Stromal cell of bone marrow (primary cell): ENCODE results near the gene KDM4E.
A peak's percentile ranks its signal among the peaks of the same experiment; 100 is the strongest.

Experiments used
- DNase-seq: peaks from one replicate; pipeline ENCODE4 v3.0.0-alpha.2; 2012; ENCODE audit warnings: low read depth

KDM4E gene

DNA sequence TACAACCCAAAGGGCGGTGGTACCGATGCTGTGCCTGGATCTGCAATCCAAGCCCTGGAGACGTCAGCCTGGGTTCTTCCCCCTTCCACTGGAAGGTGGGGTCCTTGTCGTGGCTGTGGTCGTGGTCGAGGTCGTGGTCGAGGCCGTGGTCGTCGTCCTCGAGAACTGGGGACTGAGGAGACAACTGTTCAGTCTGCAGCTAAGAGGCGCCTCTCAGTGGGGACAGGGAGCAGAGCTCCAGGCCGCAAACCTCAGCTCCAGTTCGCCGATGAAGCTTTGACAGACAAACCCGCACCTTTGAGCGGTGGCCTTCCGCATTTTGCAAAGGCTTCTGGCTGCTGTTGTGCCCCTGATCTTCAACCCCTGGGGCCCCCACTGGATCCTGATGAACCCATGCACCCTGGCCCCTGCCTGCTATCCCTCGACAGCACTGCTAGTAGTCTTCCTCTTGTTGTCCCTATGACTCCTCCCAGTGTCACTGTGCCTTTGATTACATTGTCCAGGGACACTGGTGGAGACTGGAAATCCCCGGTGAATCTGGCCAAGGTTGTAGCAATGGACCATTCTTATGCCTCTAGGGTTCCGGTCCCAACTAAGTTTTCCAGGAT lies 25.6 kb downstream of the KDM4E start:
- no peak for DNase-seq

DNA sequence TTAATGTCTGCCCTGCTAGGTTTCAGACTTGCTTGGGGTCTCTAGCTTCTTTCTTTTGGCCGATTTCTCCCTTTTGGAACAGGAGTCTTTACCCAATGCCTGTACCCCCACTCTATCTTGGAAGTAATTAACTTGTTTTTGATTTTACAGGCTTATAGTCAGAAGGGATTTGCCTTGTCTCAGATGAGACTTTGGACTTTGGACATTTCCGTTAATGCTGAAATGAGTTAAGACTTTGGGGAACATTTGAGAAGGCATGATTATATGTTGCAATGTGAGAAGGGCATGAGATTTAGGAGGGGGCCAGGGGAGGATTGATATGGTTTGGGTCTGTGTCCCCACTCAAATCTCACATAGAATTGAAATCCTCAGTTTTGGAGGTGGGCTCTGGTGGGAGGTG lies 29.3 kb downstream of the KDM4E start:
- DNase-seq: no peak

DNA sequence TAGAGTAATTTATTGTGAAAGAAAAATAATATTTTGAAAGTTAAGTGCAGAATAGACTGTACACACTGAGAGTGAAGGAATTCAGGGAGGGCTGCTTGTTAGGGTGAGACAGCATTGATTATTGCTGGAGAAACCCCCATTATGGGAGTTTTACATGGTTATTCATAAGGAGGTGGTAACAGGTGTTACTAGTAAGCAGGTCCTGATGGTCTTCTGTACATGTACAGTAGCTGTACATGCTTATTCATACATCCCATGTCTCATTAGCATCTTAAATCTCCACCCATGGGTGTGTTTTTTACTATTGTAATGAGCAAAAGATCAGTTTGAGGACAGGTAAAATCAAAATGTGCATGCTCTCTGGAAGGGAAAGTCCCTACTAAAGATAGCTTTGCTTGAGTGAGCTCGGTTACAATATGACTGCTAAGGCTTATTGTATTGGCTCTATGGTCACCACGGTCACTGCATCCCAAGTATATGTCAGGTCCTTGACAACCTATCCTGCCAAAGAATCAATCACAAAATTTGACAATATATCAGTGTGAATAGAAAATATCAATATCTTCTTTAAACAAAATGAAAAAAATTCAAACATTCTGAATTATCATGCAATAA lies 30.3 kb downstream of the KDM4E start:
- DNase-seq: no peak

DNA sequence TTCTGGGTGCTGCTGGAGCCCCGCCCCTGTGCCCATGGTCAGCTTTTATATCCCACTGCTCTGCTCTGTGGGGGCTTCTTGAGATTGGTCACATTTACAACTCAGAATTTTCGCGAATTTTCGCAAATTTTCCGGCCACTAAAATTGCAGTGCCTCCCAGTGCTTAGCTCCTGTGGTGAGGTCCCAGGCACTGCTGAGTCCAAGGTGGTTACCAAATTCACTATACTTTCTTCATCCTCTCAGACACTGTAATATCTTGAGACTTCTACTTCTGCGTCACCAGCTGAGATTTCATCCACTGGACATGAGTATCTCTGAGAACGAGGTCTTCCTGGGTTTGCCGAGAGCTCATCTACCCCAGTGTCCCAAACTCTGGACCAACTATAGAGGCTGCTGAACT lies 32.9 kb downstream of the KDM4E start:
- no peak for DNase-seq

DNA sequence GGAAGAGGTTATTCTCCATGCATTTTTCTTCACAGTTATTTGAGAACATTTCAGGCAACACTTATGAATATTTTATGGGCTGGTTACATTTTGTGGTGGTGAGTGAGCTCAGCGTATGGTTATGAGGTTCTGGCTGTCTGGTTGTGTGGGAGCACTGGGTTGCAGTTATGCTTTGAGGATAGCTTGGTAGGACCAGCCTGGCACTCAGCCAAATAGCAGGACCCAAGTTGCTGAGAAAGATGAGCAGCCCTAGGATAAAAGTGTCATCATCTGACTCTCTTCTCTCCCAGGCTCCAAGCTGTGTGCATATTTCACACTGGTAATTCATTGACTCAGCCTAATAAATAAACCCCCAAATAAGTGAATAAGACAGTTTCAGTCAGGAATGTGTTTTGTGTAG lies 33.6 kb downstream of the KDM4E start:
- no peak for DNase-seq

DNA sequence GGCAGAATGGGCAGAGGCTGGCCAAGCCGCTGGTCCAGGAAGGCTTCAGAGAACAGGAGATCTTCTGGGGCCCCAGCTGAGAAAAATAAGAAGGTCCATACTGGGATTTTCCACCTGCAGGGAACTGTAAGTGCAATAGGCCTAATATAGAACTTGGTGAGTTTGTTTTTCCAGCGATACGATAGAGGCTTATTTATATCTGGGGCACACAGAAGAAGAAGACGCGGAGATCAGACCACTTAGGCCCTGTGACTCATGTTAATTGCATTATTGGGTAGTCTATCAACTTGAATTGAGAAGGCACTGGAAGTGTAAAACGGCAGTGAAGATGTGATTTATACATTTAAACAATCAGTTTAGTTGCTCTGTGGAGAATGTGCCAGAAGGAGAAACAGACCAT lies 34.0 kb downstream of the KDM4E start:
- DNase-seq: no peak

DNA sequence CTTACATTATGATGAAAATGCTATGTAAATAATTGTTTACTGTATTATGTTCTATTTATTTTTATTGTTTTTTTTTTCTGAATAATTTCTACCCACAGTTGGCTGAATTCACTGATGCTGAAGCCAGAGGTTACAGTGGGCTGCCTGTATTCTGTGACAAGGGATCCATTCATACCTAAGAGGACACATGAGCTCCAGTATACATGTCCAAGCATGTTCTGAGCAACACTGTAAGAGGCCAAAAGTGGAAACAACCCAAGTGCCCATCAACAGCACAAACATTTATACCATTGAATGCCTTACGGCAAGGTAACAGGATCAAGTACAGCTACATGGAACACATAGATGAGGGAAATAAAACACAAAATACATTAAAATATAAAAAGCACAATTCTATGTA lies 40.3 kb downstream of the KDM4E start:
- DNase-seq: no peak

DNA sequence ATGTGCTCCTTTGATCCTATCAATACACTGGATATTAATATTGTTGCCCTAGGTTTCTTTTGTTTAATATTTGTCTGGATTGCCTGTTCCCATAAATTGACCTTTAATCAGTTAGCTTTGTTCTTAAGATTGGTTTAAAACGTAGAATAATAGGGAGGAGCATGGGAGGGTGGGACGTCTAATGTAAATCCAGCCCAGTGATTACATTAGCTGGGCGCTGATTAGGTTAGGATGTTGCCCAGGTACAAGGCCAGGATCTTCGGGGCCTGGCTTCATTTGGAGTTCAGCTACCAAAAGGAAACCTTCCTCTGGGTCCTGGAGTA lies 41.6 kb downstream of the KDM4E start, which contains the start of gene SRSF8:
TSS of gene SRSF8 (plus strand) at position 204 of the 323 bp plus-strand sequence. CDS start 308 bp downstream, outside the sequence.
- DNase-seq: no peak

DNA sequence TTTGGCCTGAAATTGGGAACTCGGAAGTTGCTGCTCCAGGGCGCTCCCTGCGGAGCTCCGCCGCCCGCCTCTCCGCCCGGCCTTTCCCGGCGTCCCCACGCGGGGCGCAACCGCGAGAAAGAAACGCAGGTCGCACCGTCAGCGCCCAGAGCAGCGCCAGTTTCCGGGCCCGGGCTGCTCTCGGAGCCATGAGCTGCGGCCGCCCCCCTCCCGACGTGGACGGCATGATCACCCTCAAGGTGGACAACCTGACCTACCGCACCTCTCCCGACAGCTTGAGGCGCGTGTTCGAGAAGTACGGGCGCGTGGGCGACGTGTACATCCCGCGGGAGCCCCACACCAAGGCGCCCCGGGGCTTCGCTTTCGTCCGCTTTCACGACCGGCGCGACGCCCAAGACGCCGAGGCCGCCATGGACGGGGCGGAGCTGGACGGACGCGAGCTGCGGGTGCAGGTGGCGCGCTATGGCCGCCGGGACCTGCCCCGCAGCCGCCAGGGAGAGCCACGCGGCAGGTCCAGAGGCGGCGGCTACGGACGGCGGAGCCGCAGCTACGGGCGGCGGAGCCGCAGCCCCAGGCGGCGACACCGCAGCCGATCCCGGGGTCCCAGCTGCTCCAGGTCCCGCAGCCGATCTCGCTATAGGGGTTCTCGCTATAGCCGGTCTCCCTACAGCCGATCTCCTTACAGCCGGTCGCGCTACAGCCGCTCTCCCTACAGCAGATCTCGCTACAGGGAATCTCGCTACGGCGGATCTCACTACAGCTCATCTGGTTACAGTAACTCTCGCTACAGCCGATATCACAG lies 42.2 kb downstream of the KDM4E start:
- DNase-seq: no peak

DNA sequence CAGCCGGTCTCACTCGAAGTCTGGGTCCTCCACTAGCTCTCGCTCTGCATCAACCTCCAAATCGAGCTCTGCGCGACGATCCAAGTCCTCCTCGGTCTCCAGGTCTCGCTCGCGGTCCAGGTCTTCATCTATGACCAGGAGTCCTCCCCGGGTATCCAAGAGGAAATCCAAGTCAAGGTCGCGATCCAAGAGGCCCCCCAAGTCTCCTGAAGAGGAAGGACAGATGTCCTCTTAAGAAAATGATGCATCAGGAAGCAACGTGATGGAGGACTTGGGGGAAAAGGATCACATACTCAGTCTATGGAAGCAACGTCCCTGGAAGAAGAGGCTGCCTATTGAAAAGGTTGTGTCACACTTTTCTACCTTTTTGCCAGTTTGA lies 42.8 kb downstream of the KDM4E start:
- DNase-seq: no peak

DNA sequence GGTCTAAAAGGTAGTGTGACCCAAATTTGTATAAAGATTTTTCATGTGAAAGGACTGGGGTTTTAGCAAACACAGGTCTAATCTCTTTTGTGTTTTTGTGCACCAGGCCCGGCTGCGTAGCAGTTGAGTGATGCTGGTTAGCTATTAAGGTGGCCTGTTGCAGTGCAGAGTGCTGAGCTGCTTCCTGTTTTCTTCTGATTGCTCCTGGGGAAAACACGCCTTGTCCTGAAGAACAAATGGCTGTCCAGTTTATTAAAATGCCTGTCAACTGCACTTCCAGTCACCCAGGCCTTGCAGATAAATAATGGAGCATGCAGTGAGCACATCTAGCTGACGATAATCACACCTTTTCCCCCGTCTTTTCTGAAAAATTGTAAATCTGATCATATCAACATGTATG lies 43.5 kb downstream of the KDM4E start:
- DNase-seq: peak; percentile 91

DNA sequence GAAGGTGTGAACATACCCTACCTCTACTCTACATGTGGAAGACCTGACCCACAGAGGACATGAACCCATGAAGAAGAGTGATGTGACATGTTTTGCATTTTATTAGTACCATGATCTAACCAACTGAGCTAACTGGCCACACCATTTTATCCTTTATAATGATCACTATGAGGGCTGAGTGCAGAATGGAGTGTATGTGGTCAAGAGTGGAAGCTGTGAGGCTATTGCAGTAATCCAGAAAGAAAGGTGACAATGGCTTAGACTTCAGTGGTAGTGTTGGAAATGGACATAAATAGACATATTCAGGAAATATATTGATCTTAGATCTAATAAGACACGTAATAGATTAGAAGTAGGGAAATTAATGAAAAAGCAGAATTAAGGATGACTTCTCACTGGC lies 45.4 kb downstream of the KDM4E start:
- no peak for DNase-seq

DNA sequence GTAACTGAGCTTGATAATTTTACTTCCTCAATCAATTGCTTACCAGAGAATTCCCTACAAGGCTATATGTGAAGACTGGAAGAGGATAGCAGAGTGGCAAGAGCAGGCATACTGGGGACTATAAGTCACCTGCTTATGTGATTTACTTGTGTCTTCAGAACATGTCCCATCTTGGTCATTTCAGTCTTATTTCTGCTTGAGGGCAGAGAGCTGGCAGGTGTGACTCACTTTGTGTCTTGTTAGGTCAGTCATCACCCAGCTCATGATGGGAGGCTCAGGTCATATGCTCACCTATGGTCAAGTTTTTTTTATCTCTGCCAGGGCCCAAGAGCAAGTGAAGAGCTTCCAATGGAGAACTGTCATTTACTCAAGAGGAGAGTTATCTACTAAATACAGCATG lies 47.9 kb downstream of the KDM4E start:
- DNase-seq: no peak

DNA sequence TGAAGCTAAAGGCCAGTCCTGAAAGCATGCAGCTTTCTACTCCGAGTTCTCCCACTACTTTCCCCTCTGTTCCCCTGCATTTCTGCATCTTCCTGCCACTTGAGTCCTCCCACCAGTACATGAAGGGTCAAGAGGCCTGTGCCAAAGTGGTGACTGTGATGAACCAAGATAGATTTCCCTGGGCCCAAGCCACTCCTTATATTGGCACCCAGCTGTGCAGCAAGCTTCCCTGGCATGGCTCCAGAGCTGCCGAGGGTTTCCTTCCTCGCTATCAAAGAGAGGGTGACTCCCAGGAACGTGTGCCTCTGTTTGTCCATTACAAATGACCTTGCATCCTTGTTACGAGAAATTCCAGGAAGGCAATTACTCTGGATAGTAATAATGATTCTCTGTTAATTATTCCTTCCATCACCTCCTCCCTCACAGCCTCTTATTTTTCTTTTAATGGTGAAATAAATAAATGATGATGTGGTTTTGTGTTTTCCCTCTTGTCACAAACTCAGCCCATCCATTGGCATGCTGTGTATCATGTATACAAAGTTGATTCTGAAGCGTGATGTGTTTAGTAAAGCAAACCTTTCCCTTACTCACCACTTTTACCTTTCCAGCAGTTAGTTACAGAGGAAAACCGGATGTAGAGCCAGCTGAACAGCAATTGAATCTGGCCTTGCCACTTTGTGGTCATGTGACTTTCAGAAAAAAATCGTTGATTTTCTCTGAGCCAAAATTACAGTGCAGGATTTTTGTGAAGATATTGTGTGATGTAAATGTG lies 49.9 kb downstream of the KDM4E start:
- no peak for DNase-seq

DNA sequence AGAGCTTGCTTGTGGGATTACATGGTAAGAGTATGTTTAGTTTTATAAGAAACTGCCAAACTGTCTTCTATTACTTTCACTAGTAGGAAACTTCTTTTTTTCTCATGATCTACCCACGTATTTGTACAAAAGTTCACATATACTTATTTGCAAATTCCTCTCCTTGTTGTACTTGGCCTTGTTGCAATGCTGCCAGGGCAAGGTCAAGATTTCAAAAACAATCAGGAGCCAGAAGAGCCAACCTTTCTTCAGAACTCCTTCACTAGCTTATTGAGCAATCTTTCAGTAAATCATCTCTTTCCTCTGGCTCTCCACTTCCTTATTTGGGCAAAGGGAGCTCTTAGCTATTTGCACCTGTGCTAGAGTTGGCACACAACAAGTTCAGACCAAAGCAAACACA lies 51.4 kb downstream of the KDM4E start:
- DNase-seq: peak; percentile 75

DNA sequence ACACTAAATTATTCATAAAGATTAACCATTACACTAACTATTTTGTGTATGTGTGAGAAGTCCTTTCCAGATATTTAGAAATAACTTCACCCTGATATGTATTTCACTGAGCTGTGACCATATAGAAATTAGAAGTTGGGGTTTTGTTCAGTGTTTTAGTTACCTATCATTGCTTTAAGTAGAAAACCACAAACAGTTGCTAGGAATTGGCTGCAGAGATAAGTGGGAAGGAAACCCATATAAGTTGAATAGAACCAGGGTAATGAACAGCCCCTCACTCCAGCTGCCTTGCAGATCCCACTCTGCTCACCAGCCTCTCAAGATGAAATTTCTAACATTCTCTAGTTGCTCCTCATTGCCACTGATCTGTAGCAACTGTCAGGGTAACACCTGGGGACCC lies 51.9 kb downstream of the KDM4E start:
- no peak for DNase-seq
